NCI-H510A (cell line): ENCODE results near the gene MEGF6.

Experiments
- DNase-seq: peaks from one replicate; lab custom pipeline; 2025; lab: John Stamatoyannopoulos, UW

MEGF6 gene

DNA sequence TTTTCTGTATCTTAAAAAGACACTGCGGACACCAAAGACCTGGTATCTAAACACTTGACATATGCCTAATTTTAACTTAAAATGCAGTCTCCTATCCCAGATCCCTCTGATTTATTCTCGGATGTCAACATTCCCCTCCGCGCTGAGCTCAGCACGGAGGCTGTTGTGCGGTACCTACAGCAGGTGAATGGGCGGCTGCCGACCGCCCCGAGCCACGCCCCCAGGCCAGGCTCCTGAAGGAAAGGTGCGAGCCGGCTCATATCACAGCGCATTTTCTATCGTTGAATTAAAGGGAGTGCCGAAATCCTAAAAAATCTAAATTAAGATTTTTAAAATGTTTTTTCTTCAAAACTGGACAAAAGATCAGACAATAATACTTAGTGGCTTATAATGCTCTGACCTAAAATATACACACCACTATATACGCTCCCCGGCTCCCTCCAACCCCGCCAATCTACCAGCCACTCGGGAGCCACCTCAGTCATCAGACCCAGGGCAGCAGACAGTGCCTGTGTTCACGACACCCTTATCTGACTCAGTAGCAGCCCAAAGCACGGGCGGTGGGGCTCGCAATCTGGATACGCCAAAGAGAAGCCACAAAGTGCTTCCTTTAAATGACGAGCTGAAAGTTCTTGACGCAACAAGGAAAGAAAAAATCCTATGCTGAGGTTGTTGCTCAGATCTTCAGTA is 34.5 kb upstream of the MEGF6 start:
- DNase-seq = no peak

- no peak for DNase-seq
Measured at GRCh38 chr1:3645247-3645646, 33.9 kb upstream of the MEGF6 start.

- DNase-seq = no peak
Measured at GRCh38 chr1:3644273-3644672, 33.0 kb upstream of the MEGF6 start.

GRCh38 chr1:3642919-3643675 is 31.8 kb upstream of the MEGF6 start:
- no peak for DNase-seq

GRCh38 chr1:3641816-3642215 is 30.5 kb upstream of the MEGF6 start:
- DNase-seq = no peak

- DNase-seq = no peak
Measured at GRCh38 chr1:3641046-3641760, 29.9 kb upstream of the MEGF6 start.

DNA sequence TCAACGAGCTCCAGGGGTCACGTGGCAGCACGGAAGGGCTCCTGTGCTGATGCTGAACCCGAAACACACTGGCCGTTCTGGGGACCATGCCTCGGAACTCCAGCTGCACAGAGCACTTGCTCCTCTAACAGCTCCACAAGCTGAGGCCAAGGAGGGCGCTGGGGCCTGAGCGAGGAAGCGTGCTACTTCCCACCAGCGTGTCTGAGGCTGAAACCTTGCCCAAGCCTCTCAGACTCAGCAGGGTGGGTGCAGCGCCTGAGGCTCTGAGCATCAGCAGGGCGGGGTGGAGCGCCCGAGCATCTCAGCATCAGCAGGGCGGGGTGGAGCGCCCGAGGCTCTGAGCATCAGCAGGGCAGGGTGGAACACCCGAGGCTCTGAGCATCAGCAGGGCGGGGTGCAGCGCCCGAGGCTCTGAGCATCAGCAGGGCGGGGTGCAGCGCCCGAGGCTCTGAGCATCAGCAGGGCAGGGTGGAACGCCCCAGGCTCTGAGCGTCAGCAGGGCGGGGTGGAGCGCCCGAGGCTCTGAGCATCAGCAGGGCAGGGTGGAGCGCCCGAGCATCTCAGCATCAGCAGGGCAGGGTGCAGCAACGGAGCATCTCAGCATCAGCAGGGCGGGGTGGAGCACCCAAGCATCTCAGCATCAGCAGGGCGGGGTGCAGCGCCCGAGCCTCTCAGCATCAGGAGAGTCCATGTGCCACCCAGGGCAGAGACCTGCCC is 29.0 kb upstream of the MEGF6 start:
- DNase-seq = no peak

GRCh38 chr1:3639397-3639911 is 28.1 kb upstream of the MEGF6 start:
- no peak for DNase-seq

- DNase-seq = no peak
Measured at GRCh38 chr1:3638676-3639075, 27.4 kb upstream of the MEGF6 start.

- DNase-seq = no peak
Measured at GRCh38 chr1:3638027-3638426, 26.7 kb upstream of the MEGF6 start.

DNA sequence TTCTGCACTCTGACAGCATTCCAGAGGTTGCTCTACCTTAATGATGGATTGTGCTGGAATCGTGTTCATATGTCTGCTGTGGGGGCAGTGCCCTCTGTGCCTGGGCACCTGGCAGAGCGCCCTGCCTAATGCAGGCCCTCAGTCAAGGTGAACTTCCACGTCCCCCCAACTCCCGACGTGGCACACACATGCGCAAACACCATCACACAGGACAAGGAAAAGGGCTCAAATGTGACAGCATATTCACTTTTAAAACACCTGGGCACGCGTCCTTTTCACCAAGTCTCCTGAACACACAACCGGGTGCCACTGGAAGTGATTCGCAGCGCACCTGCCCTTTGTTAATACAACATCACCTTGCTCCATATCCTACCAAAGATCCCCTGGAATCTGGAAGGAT is 25.2 kb upstream of the MEGF6 start:
- DNase-seq = no peak

DNA sequence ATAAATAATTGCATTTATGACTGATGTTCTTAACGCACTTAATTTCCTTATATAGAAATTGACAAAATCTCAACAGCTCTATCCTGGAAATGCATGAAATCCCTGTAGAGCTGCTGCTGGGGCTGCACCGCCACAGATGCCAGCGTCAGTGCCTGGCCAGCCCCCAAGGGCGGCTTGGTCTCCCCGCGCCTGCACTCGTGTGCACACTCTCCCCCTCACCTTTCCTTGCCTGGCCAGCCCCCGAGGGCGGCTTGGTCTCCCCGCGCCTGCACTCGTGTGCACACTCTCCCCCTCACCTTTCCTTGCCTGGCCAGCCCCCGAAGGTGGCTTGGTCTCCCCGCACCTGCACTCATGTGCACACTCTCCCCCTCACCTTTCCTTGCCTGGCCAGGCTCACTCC is 24.8 kb upstream of the MEGF6 start:
- DNase-seq = no peak

GRCh38 chr1:3634059-3634800 is 22.9 kb upstream of the MEGF6 start:
- no peak for DNase-seq

- DNase-seq = no peak
Measured at GRCh38 chr1:3633344-3634058, 22.2 kb upstream of the MEGF6 start.

DNA sequence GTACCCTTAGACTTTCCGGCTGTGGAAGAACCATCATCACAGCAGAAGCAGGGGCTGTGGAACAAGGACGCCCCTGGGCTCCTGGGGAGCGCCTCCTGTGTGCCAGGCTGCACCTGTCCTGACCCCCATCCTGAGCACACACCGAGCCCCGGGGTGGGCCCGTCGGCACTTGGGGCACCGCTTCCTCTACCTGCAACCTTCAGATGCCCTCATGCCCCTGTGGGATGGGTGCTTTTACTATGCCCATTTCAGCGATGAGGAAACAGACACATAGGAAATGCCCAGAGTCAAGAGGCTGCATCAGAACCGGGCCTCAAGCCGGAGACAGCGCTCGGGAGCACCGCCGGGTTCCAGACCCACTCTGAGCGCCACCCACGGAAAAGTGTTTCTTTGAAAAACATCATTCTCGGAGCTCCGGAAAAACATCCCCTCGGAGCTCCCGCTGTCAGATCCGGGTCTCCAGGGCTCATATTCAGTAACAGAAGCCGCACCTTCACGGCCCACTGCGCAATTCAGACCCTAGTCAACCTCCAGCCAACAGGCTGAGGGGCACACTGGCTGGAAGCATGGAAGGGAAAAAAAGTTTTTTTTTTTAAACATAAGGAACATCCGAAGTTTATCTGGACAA is 21.5 kb upstream of the MEGF6 start:
- DNase-seq = no peak

DNA sequence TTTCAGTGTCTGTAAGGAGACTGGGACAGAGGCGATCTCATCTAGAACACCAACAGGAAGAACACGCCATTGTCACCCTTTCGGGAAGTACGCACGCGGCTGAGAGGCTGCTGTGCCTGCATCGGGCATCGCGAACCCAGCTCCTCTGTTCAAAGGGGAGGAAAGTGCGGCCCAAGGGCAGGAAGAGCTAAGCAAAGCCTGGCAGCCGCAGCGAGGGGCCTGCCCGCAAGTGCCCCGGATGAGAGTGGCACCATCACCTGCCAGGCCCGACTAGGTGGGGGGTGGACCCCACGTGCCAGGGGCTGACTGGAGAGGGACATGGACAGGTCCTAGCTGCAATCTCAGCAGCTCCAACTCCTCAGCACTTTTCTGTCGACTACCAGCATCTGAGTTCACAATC is 21.0 kb upstream of the MEGF6 start:
- DNase-seq = no peak

GRCh38 chr1:3631320-3632260 is 20.3 kb upstream of the MEGF6 start:
- DNase-seq = no peak

- DNase-seq = no peak
Measured at GRCh38 chr1:3630914-3631313, 19.6 kb upstream of the MEGF6 start.

DNA sequence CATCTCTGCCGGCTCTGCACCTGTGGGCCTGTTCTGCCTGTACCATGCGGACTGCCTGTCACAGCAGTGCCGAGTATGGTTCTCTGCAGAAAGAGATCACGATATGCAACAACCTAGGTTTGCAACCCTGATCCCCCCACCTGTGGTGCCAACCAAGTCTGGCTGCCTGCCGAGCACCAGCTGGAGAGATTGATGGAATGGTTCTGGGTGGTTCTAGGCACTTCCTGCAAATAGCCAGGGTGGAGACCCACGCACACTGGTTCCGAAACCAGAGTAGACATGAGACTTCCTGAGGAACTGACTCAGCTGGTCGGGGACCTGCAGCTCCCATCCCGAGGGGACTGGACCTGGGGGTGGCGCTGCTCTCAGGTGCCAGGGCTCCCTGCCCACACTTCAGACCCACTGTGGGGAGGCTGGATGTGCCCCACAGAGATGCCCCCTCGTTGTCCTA is 18.9 kb upstream of the MEGF6 start:
- no peak for DNase-seq
